Peyer's patch (tissue), 4 donors: ENCODE measurements around the gene CCDC81.

Experiments used
- POLR2A ChIP-seq, 2 donors: fragments of 450-650 bp; IDR thresholded peaks; one replicate each; pipeline ENCODE4 v1.5.1; 2017; ENCODE audit warnings: antibody characterized with exemption in 2 of 2, mild to moderate bottlenecking in 2 of 2, moderate library complexity in 2 of 2
- TF ChIP-seq, protein P1 (sequence below), 6 experiments: fragments of 450-650 bp in 4 of 6; fragments of 200-600 bp in 2 of 6; sonication (generic) in 1 of 6; IDR thresholded peaks; one replicate each; pipeline ENCODE4 v1.5.1; 2017 to 2019; ENCODE audit warnings: antibody characterized with exemption in 6 of 6, mild to moderate bottlenecking in 3 of 6, moderate library complexity in 1 of 6

GRCh38 chr11:86414032-86414431 is 39.3 kb downstream of the CCDC81 start:
- TF ChIP-seq, protein P1, sequence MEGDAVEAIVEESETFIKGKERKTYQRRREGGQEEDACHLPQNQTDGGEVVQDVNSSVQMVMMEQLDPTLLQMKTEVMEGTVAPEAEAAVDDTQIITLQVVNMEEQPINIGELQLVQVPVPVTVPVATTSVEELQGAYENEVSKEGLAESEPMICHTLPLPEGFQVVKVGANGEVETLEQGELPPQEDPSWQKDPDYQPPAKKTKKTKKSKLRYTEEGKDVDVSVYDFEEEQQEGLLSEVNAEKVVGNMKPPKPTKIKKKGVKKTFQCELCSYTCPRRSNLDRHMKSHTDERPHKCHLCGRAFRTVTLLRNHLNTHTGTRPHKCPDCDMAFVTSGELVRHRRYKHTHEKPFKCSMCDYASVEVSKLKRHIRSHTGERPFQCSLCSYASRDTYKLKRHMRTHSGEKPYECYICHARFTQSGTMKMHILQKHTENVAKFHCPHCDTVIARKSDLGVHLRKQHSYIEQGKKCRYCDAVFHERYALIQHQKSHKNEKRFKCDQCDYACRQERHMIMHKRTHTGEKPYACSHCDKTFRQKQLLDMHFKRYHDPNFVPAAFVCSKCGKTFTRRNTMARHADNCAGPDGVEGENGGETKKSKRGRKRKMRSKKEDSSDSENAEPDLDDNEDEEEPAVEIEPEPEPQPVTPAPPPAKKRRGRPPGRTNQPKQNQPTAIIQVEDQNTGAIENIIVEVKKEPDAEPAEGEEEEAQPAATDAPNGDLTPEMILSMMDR (IDR thresholded peaks at IDR 0.05): no peak
- TF ChIP-seq POLR2A (IDR thresholded peaks at IDR 0.05): no peak
